Retina (tissue), 1 donor: ENCODE data around the gene FILIP1L.

Source experiments
- DNase-seq: peaks from one replicate; pipeline ENCODE4 v3.0.0-alpha.2; 2016

The FILIP1L gene

DNA sequence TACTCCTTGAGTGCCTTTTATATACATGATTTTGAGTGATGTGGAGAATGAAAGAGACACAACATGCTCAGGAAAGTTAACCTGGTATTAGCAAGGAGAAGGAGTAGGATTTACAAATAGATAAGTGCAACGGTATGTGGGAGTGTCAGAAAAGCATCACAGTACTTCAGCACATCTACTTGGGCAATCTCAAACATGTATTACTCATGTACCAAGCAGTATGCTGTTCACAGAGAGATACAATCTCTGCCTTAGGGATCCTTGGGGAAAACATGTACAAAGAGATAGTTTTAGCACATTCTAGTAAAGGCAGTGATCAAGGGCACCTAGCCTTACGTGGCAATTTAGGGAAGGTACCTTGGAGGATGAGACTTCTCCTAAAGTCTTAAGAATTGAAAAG, 146.5 kb downstream of the FILIP1L start:
- no peak for DNase-seq

GRCh38 chr3:99966662-99967416, 147.5 kb downstream of the FILIP1L start:
- DNase-seq = no peak

DNA sequence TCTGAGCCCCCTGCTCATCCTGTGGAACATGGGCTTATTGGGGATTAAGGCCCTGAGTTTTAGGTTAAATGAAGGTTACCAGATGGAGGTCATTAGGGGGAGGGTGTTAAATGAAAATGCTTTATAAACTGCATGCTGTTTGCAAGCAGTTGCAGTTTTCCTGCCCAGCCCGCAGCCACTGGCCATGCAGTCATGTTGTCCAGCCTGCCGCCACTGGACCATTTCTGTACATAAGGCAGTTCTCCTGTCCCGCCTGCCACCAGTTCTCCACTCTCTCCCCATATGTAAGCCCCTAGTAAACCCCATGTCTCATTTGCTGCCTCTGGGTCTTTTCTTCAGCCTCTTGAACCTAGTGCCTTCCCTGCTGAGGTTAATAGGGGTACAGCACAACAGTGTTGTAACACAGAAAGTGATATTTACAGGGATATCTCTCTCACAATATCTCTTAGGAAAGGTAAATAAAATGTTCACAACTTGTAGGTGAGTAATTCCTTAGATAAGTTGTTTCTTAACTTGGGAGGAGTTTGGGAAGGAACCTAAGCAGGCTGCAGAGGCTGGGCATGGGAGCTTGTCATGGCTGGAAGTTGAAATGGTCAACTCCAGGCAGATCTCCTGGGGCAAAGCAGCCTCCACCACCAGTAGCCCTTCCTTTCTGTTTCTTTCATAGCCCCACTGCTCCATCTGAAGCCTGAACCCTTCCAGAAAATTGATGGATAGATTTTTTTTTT, 148.5 kb downstream of the FILIP1L start:
- DNase-seq = no peak

DNA sequence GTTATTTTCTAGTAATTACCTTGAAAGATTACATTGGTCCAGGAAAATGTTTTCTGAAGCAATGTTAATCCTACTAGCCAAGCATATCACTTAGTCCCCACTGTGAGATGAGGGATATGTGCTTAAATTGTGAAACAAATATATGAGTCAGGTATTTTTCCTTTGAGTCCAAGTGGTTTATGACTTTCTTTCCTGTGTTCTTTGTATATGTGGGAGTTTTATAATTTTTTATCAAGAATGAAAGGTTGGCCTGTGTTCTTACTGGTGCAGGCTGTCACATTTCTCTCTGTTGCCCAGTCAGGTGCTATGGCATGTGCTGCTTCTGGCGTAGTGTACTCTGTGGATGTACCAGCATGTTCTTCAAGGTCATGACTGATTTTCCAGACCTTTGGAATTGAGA, 149.2 kb downstream of the FILIP1L start:
- no peak for DNase-seq

DNA sequence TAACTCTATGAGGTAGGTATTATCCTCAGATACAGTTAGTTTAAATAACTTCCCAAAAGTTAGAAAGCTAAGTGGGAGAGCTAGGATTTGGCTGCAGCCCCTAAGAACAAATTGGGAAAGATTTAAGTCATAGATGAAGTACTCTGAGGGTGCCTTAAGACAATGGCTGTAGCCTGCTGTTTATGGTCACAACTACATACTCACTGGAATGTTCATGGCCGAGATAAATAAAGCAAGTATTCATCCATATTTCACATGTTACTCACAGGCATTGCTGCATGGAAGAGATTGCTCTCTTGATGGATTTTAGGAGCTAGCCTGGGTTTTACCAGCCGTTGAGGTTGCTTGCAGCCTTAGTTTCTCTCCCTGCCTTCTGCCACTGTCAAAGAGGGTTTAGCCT, 151.6 kb downstream of the FILIP1L start:
- DNase-seq = no peak

- DNase-seq = no peak
These were observed 152.4 kb downstream of the FILIP1L start for GRCh38 chr3:99961756-99962515.

DNA sequence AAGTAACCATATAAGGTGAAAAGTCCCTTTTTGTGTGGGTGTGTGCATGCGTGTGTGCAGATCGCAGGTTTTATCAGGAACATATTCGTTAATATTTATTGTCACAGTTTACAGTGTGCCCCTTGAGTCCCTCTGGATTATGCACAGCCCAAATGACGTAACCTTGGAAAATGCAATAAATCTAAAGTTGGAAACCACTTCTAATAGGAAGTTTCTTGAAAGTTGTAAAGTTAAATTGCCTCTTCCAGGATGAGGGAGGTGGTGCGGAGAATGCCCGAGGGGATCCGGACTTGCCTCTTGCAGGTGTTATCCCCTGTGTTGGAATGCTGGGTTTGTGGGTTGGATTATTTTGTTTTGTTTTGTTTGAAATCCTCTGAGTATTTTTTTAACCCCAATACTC, 153.4 kb downstream of the FILIP1L start:
- no peak for DNase-seq

- no peak for DNase-seq
These were observed 154.0 kb downstream of the FILIP1L start for GRCh38 chr3:99960123-99960878.

- no peak for DNase-seq
These were observed 155.9 kb downstream of the FILIP1L start for GRCh38 chr3:99958222-99958912.

GRCh38 chr3:99957151-99957796, 157.0 kb downstream of the FILIP1L start:
- no peak for DNase-seq

GRCh38 chr3:99955773-99956562, 158.3 kb downstream of the FILIP1L start:
- DNase-seq = no peak

DNA sequence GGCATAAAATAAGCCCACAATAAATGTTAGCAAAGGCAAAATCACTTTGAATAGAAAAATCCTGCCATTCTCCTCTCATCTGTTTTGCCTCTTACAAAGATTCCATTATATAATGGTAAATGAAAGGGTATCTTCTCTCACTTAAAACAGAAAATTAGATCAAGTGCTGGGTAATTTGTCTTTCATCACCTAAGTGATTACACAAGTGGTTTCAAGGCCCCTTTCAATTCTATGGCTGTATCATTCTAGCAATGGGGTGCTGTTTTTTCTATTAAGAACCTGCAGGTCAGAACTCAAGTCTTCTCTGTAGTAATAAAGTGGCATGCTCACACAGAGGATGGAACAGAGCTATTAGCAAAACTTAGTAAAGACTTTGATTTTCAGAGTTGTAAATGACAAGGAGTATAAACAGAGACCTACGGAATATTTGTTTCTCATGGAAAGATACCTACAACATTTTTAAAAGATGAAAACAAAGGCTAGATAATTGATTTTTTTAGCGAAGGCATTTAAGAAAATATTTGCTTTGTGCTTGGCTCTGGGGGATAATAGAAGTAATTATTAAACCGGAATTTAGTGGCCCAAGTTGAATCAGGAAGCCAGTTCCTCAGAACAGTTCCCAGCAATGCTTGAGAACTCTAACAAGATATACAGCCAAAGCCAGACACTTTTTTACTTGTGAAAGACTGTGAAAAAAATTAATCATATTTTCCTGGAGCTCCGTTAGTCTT, 159.2 kb downstream of the FILIP1L start:
- no peak for DNase-seq

DNA sequence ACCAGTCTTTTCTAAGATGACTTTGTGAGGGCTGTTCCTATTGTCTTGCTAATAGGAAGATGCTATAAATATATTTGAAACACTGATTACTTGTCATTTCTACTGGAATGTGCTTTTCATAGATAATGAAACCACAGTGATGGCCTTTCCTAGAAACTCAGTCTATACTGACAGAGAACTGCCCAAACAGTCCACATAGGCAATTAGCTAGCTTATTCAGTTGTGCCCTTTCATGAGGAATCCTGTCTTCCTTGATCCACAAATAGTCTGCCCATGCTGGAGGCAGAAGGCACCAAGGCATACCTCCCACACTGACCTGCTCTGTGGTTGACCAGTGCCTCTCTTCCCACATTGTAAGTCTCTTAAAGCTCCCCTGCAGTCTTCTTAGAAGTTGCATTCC, 160.7 kb downstream of the FILIP1L start:
- DNase-seq = no peak

- DNase-seq = no peak
These were observed 162.0 kb downstream of the FILIP1L start for GRCh38 chr3:99952306-99952705.

GRCh38 chr3:99951701-99952100, 162.6 kb downstream of the FILIP1L start:
- DNase-seq = no peak

GRCh38 chr3:99950921-99951320, 163.4 kb downstream of the FILIP1L start:
- DNase-seq = no peak

DNA sequence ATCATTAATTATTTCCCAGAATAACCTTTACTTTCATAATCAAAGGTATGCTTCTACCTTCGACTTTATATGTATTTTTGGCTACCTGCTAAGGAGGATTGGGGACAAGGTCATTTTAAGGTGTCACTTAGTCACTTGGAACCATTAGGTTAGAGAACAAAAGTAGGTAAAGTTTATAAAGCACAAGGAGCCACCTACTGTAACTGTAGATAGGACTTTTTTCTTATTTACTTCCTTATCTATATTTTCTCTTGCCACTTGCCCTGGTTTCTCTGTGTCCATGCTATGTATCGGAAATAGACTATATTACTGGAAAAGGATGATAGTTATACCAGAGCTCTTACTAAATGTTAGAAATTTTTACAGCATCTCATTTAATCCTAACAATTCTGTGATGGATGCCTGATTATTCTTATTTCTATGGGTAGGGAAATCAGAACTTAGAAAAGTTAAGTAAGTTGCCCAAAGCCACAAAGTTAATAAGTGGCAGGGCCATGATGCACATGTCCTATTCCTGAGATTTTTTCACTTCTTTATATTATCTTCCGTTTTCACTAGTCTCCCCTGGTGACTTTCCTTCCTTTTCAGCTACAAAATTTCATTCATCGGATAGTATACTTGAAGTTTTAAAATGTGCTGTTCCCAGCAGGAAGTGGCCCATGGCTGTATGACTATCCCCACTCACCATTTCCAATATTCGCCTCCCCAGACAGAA, 164.2 kb downstream of the FILIP1L start:
- no peak for DNase-seq

GRCh38 chr3:99948467-99949089, 165.7 kb downstream of the FILIP1L start:
- DNase-seq = no peak

GRCh38 chr3:99947356-99947755, 166.9 kb downstream of the FILIP1L start:
- no peak for DNase-seq
